WTC11 (cell line): ENCODE results near the gene CACNA1C. TPM values are rescaled to one million over a fixed set of nuclear protein-coding genes. Genes with fewer than 3 reads are reported as not detected.
A peak's percentile ranks its signal among the peaks of the same experiment; 100 is the strongest.

Experiments used
- ATAC-seq: fragments of 200-7000 bp; cut with Tn5 transposase; 2 replicates; pipeline ENCODE4 v1.10.0; 2021; ENCODE audit warnings: mild to moderate bottlenecking, moderate library complexity
- CTCF ChIA-PET: fragments of 300-600 bp; sonication (Branson Sonifier 250); formaldehyde crosslinking; loops from one replicate; lab custom pipeline; 2021; ENCODE audit warnings: antibody characterized with exemption; lab: Charles Lee
- POLR2A ChIA-PET: fragments of 350-600 bp; sonication (Branson Sonifier 250); formaldehyde crosslinking; loops from one replicate; lab custom pipeline; 2021; ENCODE audit warnings: antibody characterized with exemption; lab: Charles Lee
- DNase-seq: peaks from one replicate; pipeline ENCODE4 v3.0.0; 2021; ENCODE audit warnings: low spot score
- H3K27ac Mint-ChIP-seq: 2 replicates; pipeline ENCODE4 v1.8.0; 2021; ENCODE audit warnings: mixed read lengths
- H3K27me3 Mint-ChIP-seq: 2 replicates; pipeline ENCODE4 v1.8.0; 2021; ENCODE audit warnings: low read depth, mild to moderate bottlenecking, moderate library complexity, mixed read lengths
- H3K36me3 Mint-ChIP-seq: 2 replicates; pipeline ENCODE4 v1.8.0; 2021; ENCODE audit warnings: mixed read lengths
- H3K4me1 Mint-ChIP-seq: 2 replicates; pipeline ENCODE4 v1.8.0; 2022; ENCODE audit warnings: mixed read lengths
- H3K4me3 Mint-ChIP-seq: 2 replicates; pipeline ENCODE4 v1.8.0; 2021; ENCODE audit warnings: mild to moderate bottlenecking, moderate library complexity, mixed read lengths
- H3K9me3 Mint-ChIP-seq: 2 replicates; pipeline ENCODE4 v1.8.0; 2021; ENCODE audit warnings: mixed read lengths
- ATF6 ChIP-seq: sonication (generic); formaldehyde crosslinking; IDR thresholded peaks from 2 replicates; pipeline ENCODE4 v1.8.1; 2023; ENCODE audit warnings: mild to moderate bottlenecking, missing genetic modification reagents
- CREM ChIP-seq: sonication (generic); formaldehyde crosslinking; IDR thresholded peaks from 2 replicates; pipeline ENCODE4 v1.8.1; 2022; ENCODE audit warnings: mild to moderate bottlenecking, missing genetic modification reagents, moderate library complexity
- E2F5 ChIP-seq: sonication (generic); formaldehyde crosslinking; IDR thresholded peaks from 2 replicates; pipeline ENCODE4 v1.8.1; 2022; ENCODE audit warnings: mild to moderate bottlenecking, moderate library complexity, missing genetic modification reagents
- ELF4 ChIP-seq: sonication (generic); formaldehyde crosslinking; IDR thresholded peaks from 2 replicates; pipeline ENCODE4 v1.8.1; 2022; ENCODE audit warnings: low read depth, mild to moderate bottlenecking, moderate library complexity, missing genetic modification reagents
- EMX1 ChIP-seq: fragments of 250-450 bp; sonication (Bioruptor Pico); IDR thresholded peaks from 2 replicates; pipeline ENCODE4 v1.8.0; 2021; ENCODE audit warnings: mild to moderate bottlenecking
- ETV6 ChIP-seq: sonication (generic); formaldehyde crosslinking; IDR thresholded peaks from 2 replicates; pipeline ENCODE4 v1.8.1; 2022; ENCODE audit warnings: mild to moderate bottlenecking, missing genetic modification reagents
- GABPB1 ChIP-seq: sonication (generic); formaldehyde crosslinking; IDR thresholded peaks from 2 replicates; pipeline ENCODE4 v1.8.1; 2023; ENCODE audit warnings: mild to moderate bottlenecking, missing genetic modification reagents
- HMGXB4 ChIP-seq: sonication (generic); formaldehyde crosslinking; IDR thresholded peaks from 2 replicates; pipeline ENCODE4 v1.8.1; 2023; ENCODE audit warnings: mild to moderate bottlenecking, moderate library complexity, missing genetic modification reagents
- KAT7 ChIP-seq: sonication (generic); formaldehyde crosslinking; IDR thresholded peaks from 2 replicates; pipeline ENCODE4 v1.8.1; 2023; ENCODE audit warnings: missing genetic modification reagents, mild to moderate bottlenecking, borderline replicate concordance
- MLX ChIP-seq: sonication (generic); formaldehyde crosslinking; IDR thresholded peaks from 2 replicates; pipeline ENCODE4 v1.8.1; 2023; ENCODE audit warnings: mild to moderate bottlenecking, missing genetic modification reagents, moderate library complexity
- SMAD4 ChIP-seq: sonication (generic); formaldehyde crosslinking; IDR thresholded peaks from 2 replicates; pipeline ENCODE4 v1.8.0; 2022; ENCODE audit warnings: mild to moderate bottlenecking, missing genetic modification reagents
- SP1 ChIP-seq: sonication (generic); formaldehyde crosslinking; conservative IDR thresholded peaks from 2 replicates; pipeline ENCODE4 v1.8.1; 2022; ENCODE audit warnings: missing genetic modification reagents
- ZBTB21 ChIP-seq: sonication (generic); formaldehyde crosslinking; IDR thresholded peaks from 2 replicates; pipeline ENCODE4 v1.8.1; 2023; ENCODE audit warnings: mild to moderate bottlenecking, missing genetic modification reagents, borderline replicate concordance
- ZBTB43 ChIP-seq: sonication (generic); formaldehyde crosslinking; IDR thresholded peaks from 2 replicates; pipeline ENCODE4 v1.8.1; 2023; ENCODE audit warnings: mild to moderate bottlenecking, missing genetic modification reagents
- ZMAT4 ChIP-seq: fragments of 250-450 bp; sonication (Bioruptor Pico); IDR thresholded peaks from 2 replicates; pipeline ENCODE4 v1.9.0; 2021; ENCODE audit warnings: mild to moderate bottlenecking
- ZNF121 ChIP-seq: sonication (generic); formaldehyde crosslinking; IDR thresholded peaks from 2 replicates; pipeline ENCODE4 v1.8.0; 2023; ENCODE audit warnings: missing genetic modification reagents
- ZNF138 ChIP-seq: sonication (generic); formaldehyde crosslinking; conservative IDR thresholded peaks from 2 replicates; pipeline ENCODE4 v1.8.1; 2022; ENCODE audit warnings: mild to moderate bottlenecking, moderate library complexity, missing genetic modification reagents
- ZNF219 ChIP-seq: sonication (generic); formaldehyde crosslinking; IDR thresholded peaks from 2 replicates; pipeline ENCODE4 v1.8.0; 2023; ENCODE audit warnings: missing genetic modification reagents, mild to moderate bottlenecking, borderline replicate concordance
- ZNF317 ChIP-seq: sonication (generic); formaldehyde crosslinking; IDR thresholded peaks from 2 replicates; pipeline ENCODE4 v1.8.1; 2023; ENCODE audit warnings: low read depth, mild to moderate bottlenecking, moderate library complexity, missing genetic modification reagents, borderline replicate concordance
- ZNF396 ChIP-seq: fragments of 250-450 bp; sonication (Bioruptor Pico); IDR thresholded peaks from 2 replicates; pipeline ENCODE4 v1.8.0; 2021; ENCODE audit warnings: mild to moderate bottlenecking, moderate library complexity, borderline replicate concordance
- total RNA-seq: library from RNA; stranded (reverse); gene quantifications from 3 replicates; pipeline ENCODE4 v1.2.3, GENCODE V29; 2021

CACNA1C gene
- total RNA-seq, 1 experiment from 2014 or later, result 1.7 TPM

- TF ChIP-seq HMGXB4 (CRISPR knock-in tag), result 0 out of 2 replicates have a peak, but pooled peaks have one; percentile 3
- 0 out of 2 replicates have a peak, but pooled peaks have one; percentile 84 for TF ChIP-seq ZNF219 (CRISPR knock-in tag)
- TF ChIP-seq ZNF317, result no peak
- no peak for TF ChIP-seq ZNF396
- TF ChIP-seq ZBTB43 (CRISPR knock-in tag), result peak; percentile 86; the same call in 1 of the 2 replicates
- no peak for TF ChIP-seq MLX (CRISPR knock-in tag)
- peak; percentile 25; the same call in 1 of the 2 replicates for TF ChIP-seq SMAD4 (CRISPR knock-in tag)
- TF ChIP-seq ZMAT4, result no peak
- peak; percentile 89 for TF ChIP-seq SP1 (CRISPR knock-in tag)
- peak; percentile 79 for TF ChIP-seq GABPB1
- no peak for TF ChIP-seq EMX1
- no peak for TF ChIP-seq ZNF121
- TF ChIP-seq ZBTB21 (CRISPR knock-in tag), result 0 out of 2 replicates have a peak, but pooled peaks have one; percentile 11
- TF ChIP-seq ATF6, result no peak
Measured at GRCh38 chr12:2004113-2004929, 48.5 kb upstream of the CACNA1C start, which contains the start of gene DCP1B (continued).

- DNase-seq (no peak), ATAC-seq (no peak)
- POLR2A ChIA-PET, result no interaction called here
- CTCF ChIA-PET, result interaction anchor here (1.0 to 3.2 kb wide), 6 partner anchors 7 to 374 kb away, joined by 3 to 21 read pairs (median 3); no protein-coding TSS in a partner anchor
- no peaks in the 10 kb centered on the region for H3K27me3 Mint-ChIP-seq
- TF ChIP-seq KAT7 (no peak), ETV6 (no peak), E2F5 (CRISPR knock-in tag) (no peak), ZNF219 (CRISPR knock-in tag) (no peak), ZNF138 (CRISPR knock-in tag) (no peak), ELF4 (CRISPR knock-in tag) (no peak), HMGXB4 (CRISPR knock-in tag) (no peak), CREM (CRISPR knock-in tag) (no peak)
- peaks cover 58% of the 10 kb centered on the region for H3K4me1 Mint-ChIP-seq
- no peak overlapping the region for H3K4me3 Mint-ChIP-seq
- no peaks in the 10 kb centered on the region for H3K9me3 Mint-ChIP-seq
- no peak overlapping the region for H3K27ac Mint-ChIP-seq
- H3K36me3 Mint-ChIP-seq, result no peaks in the 10 kb centered on the region
Measured at GRCh38 chr12:2008677-2009076, 44.1 kb upstream of the CACNA1C start.
